Stimulated activated CD8-positive, alpha-beta memory T cell treated with anti-CD3 and anti-CD28 coated beads, Interleukin-15, amount 100 ng/mL, for 48 hours (primary cell): ENCODE data around the gene GJB4.
"Not testable (repeated sequence)": the region's sequence is repeated elsewhere in the genome, so short reads cannot be mapped to it uniquely, and the experiment has no call there.

ENCODE experiments used
- DNase-seq, 2 donors: peaks; one replicate each; pipeline ENCODE4 v3.0.0-alpha.2; 2020; ENCODE audit warnings: low read depth in 2 of 2

GJB4 gene

GRCh38 chr1:34800214-34800613 is 40.7 kb downstream of the GJB4 start:
- DNase-seq = no peak

- no peak for DNase-seq
These were observed 44.2 kb downstream of the GJB4 start for GRCh38 chr1:34803770-34804169.

- DNase-seq = no peak
These were observed 46.9 kb downstream of the GJB4 start for GRCh38 chr1:34806396-34806795.

DNA sequence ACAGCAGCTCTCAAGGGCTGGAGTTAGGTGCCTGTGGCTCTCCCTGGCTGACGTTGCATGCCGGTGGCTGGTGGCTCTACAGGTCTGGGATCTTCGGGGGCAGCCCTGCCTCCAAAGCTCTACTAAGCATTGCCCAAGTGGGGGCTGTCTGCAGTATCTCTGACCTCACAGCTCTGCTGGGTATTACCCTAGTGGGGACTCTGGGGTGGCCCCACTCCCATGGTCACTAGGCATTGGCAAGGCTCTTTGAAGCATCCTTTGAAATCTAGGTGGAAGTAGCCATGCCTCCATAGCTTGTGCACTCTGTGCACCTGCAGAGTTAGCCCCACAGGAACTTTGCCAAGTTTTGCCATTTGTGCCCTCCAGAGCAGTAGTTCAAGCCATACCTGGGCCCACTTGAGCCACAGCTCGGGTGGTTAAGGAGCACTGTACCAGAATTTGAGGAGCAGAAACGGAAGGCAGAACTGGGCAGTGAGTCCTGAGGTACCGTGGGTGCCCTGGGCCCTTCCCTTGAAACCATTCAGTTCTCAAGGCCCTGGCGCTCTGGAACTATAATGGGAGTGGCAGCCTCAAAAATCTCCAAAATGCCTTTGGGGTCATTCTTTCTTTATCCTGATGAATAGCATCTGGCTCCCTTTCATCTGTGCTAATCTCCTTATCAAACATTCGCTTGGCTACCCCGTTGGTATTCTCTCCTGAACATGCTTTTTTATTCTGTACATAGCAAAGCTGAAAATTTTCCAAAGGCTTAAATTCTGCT is 48.7 kb downstream of the GJB4 start:
- no peak for DNase-seq

DNA sequence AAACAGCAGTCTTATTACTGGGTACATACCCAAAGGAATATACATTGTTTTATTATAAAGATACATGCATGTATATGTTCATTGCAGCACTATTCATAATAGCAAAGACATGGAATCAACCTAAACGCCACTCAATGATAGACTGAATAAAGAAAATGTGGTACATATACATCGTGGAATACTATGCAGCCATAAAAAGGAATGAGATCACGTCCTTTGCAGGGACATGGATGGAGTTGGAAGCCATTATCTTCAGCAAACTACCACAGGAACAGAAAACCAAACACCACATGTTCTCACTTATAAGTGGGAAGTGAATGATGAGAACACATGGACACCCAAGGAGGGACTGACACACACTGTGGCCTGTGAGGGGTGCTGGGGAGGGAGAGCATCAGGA is 51.2 kb downstream of the GJB4 start:
- DNase-seq = not testable (repeated sequence)
